Neural progenitor cell (in vitro differentiated cells): ENCODE results near the gene AXL.

Experiments used
- EZH2 ChIP-seq: fragments of 200-600 bp; sonication (generic); IDR thresholded peaks from 2 replicates; pipeline ENCODE4 v1.6.1; 2017; ENCODE audit warnings: antibody characterized with exemption, mild to moderate bottlenecking, moderate library complexity
- EZH2phosphoT487 ChIP-seq: fragments of 200-600 bp; sonication (generic); IDR thresholded peaks from 2 replicates; pipeline ENCODE4 v1.6.1; 2017; ENCODE audit warnings: antibody characterized with exemption
- TF ChIP-seq, protein P1 (sequence below): fragments of 200-600 bp; sonication (generic); IDR thresholded peaks from 2 replicates; pipeline ENCODE4 v1.5.1; 2017; ENCODE audit warnings: antibody characterized with exemption, mild to moderate bottlenecking

DNA sequence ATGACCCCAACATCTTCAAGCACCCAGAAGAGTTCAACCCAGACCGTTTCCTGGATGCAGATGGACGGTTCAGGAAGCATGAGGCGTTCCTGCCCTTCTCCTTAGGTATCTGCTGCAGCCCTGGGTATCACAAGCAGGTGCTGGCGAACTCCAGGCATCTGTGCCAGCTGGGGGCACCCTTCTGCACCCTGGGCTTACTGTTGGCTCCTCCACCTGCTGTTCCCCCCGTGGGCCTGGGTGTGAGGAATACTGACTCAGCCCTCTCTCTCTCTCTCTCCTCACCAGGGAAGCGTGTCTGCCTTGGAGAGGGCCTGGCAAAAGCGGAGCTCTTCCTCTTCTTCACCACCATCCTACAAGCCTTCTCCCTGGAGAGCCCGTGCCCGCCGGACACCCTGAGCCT is 13.0 kb upstream of the AXL start:
- TF ChIP-seq, protein P1, sequence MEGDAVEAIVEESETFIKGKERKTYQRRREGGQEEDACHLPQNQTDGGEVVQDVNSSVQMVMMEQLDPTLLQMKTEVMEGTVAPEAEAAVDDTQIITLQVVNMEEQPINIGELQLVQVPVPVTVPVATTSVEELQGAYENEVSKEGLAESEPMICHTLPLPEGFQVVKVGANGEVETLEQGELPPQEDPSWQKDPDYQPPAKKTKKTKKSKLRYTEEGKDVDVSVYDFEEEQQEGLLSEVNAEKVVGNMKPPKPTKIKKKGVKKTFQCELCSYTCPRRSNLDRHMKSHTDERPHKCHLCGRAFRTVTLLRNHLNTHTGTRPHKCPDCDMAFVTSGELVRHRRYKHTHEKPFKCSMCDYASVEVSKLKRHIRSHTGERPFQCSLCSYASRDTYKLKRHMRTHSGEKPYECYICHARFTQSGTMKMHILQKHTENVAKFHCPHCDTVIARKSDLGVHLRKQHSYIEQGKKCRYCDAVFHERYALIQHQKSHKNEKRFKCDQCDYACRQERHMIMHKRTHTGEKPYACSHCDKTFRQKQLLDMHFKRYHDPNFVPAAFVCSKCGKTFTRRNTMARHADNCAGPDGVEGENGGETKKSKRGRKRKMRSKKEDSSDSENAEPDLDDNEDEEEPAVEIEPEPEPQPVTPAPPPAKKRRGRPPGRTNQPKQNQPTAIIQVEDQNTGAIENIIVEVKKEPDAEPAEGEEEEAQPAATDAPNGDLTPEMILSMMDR = no peak
- no peak for TF ChIP-seq EZH2
- no peak for TF ChIP-seq EZH2phosphoT487
